GM13977 (cell line): ENCODE results near the gene LRGUK.

Source experiments
- DNase-seq: peaks from one replicate; pipeline ENCODE4 v3.0.0; 2012; ENCODE audit warnings: low spot score
- CTCF ChIP-seq: IDR thresholded peaks from 2 replicates; pipeline ENCODE4 v1.5.1; 2012; ENCODE audit warnings: mild to moderate bottlenecking, control low read depth; ENCODE audit not compliant: insufficient read depth; ENCODE audit errors: extremely low read depth, missing control alignments
- in situ Hi-C: fragments of 300-500 bp; cut with MboI; formaldehyde crosslinking; loops from one replicate; pipeline ENCODE4 v1.12.0; 2022; ENCODE audit warnings: low sequenced_read_pairs, low pct_unique_long_range_greater_than_20kb, mixed read lengths, inconsistent platforms; ENCODE audit not compliant: unreplicated experiment

LRGUK gene

GRCh38 chr7:134298902-134299683 is 172.0 kb downstream of the LRGUK start:
- TF ChIP-seq CTCF = no peak
- in situ Hi-C loops = no loop called here
- no peak for DNase-seq

- DNase-seq = no peak
- no peak for TF ChIP-seq CTCF
- in situ Hi-C loops = no loop called here
These were observed 173.8 kb downstream of the LRGUK start for GRCh38 chr7:134300988-134301387.

- DNase-seq = no peak
- TF ChIP-seq CTCF = no peak
These were observed 174.5 kb downstream of the LRGUK start for GRCh38 chr7:134301592-134301991.

GRCh38 chr7:134302120-134302519 is 175.0 kb downstream of the LRGUK start:
- no peak for DNase-seq
- in situ Hi-C loops = no loop called here
- TF ChIP-seq CTCF = no peak

More at GRCh38 chr7:134301592-134301991, 174.5 kb downstream of the LRGUK start:
- in situ Hi-C loops = no loop called here

- in situ Hi-C loops = no loop called here
- no peak for TF ChIP-seq CTCF
- DNase-seq = no peak
These were observed 180.2 kb downstream of the LRGUK start for GRCh38 chr7:134307320-134307719.

- no peak for DNase-seq
- TF ChIP-seq CTCF = no peak
- in situ Hi-C loops = no loop called here
These were observed 181.4 kb downstream of the LRGUK start for GRCh38 chr7:134308548-134308947.
